GM12878 (cell line): ENCODE results near the gene SLC17A6. TPM values are rescaled to one million over a fixed set of nuclear protein-coding genes. Genes with fewer than 3 reads are reported as not detected.

ENCODE experiments used
- ATAC-seq: fragments of 200-7000 bp; cut with Tn5 transposase; 3 replicates; pipeline ENCODE4 v1.9.1; 2020; ENCODE audit warnings: mild to moderate bottlenecking, moderate library complexity
- BruUV-seq: library from RNA; stranded (reverse); fragments of 400-500 nt; replicated peaks from 2 replicates; lab custom pipeline; 2021; lab: Mats Ljungman, UMichigan
- CTCF ChIA-PET: fragments of 300-600 bp; sonication (Branson Sonifier 250); formaldehyde crosslinking; extraction: SDS; loops from one replicate; lab custom pipeline; 2021; ENCODE audit warnings: inconsistent platforms; lab: Yijun Ruan, JAX
- POLR2A ChIA-PET: fragments of 350-600 bp; formaldehyde crosslinking; extraction: SDS; loops from one replicate; lab custom pipeline; 2021; ENCODE audit warnings: inconsistent platforms; lab: Charles Lee
- RAD21 ChIA-PET: fragments of 300-600 bp; sonication (Branson Sonifier 250); formaldehyde crosslinking; loops from one replicate; lab custom pipeline; 2023; ENCODE audit warnings: antibody characterized with exemption; ENCODE audit not compliant: unreplicated experiment; lab: Charles Lee
- SMC1A ChIA-PET: fragments of 300-600 bp; sonication (Branson Sonifier 250); formaldehyde crosslinking; loops from one replicate; lab custom pipeline; 2023; ENCODE audit not compliant: unreplicated experiment, uncharacterized antibody; lab: Charles Lee
- DNase-seq: peaks from one replicate; pipeline ENCODE4 v3.0.0-alpha.2; 2011; ENCODE audit warnings: low read depth, low spot score
- FAIRE-seq: peaks from 3 replicates; lab custom pipeline; 2011; peaks lifted over from hg19 to GRCh38; lab: Jason Lieb, UNC
- H2AFZ ChIP-seq: 2 replicates; pipeline ENCODE4 v1.6.0; 2011; ENCODE audit warnings: low read depth, low read length, control low read depth; ENCODE audit not compliant: control insufficient read depth
- H3K27ac ChIP-seq: 2 replicates; pipeline ENCODE4 v1.5.1; 2011; ENCODE audit warnings: control low read depth; ENCODE audit not compliant: control insufficient read depth, insufficient read depth
- H3K27me3 ChIP-seq, 2 experiments: replicated peaks in 1 of 2; 2 replicates each; pipeline versions ENCODE4 v1.6.0 to v1.6.1; 2011; ENCODE audit warnings: low read length in 1 of 2; ENCODE audit not compliant: control insufficient read depth in 2 of 2, insufficient read depth in 2 of 2
- H3K36me3 ChIP-seq, 2 experiments: 2 replicates each; pipeline ENCODE4 v1.5.1; 2011; ENCODE audit warnings: low read length in 1 of 2; ENCODE audit not compliant: control insufficient read depth in 2 of 2, insufficient read depth in 2 of 2
- H3K4me1 ChIP-seq: 2 replicates; pipeline ENCODE4 v1.6.1; 2011; ENCODE audit warnings: mild to moderate bottlenecking, low read length, moderate library complexity, mixed read lengths; ENCODE audit not compliant: control insufficient read depth, insufficient read depth
- H3K4me2 ChIP-seq: 2 replicates; pipeline ENCODE4 v1.6.0; 2011; ENCODE audit warnings: control low read depth; ENCODE audit not compliant: control insufficient read depth, insufficient read depth
- H3K4me3 ChIP-seq: fragments of 200-600 bp; sonication (generic); 2 replicates; pipeline ENCODE4 v1.5.1; 2016
- H3K79me2 ChIP-seq: 2 replicates; pipeline ENCODE4 v1.6.0; 2011; ENCODE audit warnings: low read length; ENCODE audit not compliant: control insufficient read depth, insufficient read depth
- H3K9ac ChIP-seq: 2 replicates; pipeline ENCODE4 v1.8.0; 2011; ENCODE audit warnings: low read length, control low read depth, mixed read lengths; ENCODE audit not compliant: control insufficient read depth, insufficient read depth
- H3K9me3 ChIP-seq: replicated peaks from 3 replicates; pipeline ENCODE4 v1.5.1; 2011; ENCODE audit warnings: mild to moderate bottlenecking, low read length; ENCODE audit not compliant: control insufficient read depth, insufficient read depth
- H4K20me1 ChIP-seq: 2 replicates; pipeline ENCODE4 v1.6.0; 2011; ENCODE audit not compliant: control insufficient read depth, insufficient read depth
- BCL3 ChIP-seq: IDR thresholded peaks from 2 replicates; pipeline ENCODE4 v1.6.1; 2011; ENCODE audit warnings: borderline replicate concordance, low read depth, mild to moderate bottlenecking, moderate library complexity, low read length; ENCODE audit not compliant: insufficient read depth, poor library complexity, severe bottlenecking
- EP300 ChIP-seq, 2 experiments: fragments of 150-350 bp in 1 of 2; IDR thresholded peaks; 2 replicates each; pipeline ENCODE4 v1.6.1; 2011 to 2012; ENCODE audit warnings: low read depth in 2 of 2, low read length in 2 of 2, borderline replicate concordance in 1 of 2, improper control_type of control experiment in 1 of 2, inconsistent platforms in 1 of 2; ENCODE audit not compliant: control insufficient read depth in 1 of 2
- ESRRA ChIP-seq: IDR thresholded peaks from 2 replicates; pipeline ENCODE4 v1.6.1; 2012; ENCODE audit warnings: mild to moderate bottlenecking, low read length, improper control_type of control experiment
- HDAC2 ChIP-seq: fragments of 200-600 bp; sonication (generic); IDR thresholded peaks from 2 replicates; pipeline ENCODE4 v1.6.1; 2017
- JUNB ChIP-seq: IDR thresholded peaks from 2 replicates; pipeline ENCODE4 v1.6.1; 2016; ENCODE audit warnings: antibody characterized with exemption, mild to moderate bottlenecking
- NFIC ChIP-seq: IDR thresholded peaks from 2 replicates; pipeline ENCODE4 v1.6.1; 2012; ENCODE audit warnings: low read depth, mild to moderate bottlenecking, inconsistent platforms, low read length, moderate library complexity
- RELA ChIP-seq: fragments of 450-650 bp; IDR thresholded peaks from 2 replicates; pipeline ENCODE4 v1.8.0; 2014; ENCODE audit warnings: borderline replicate concordance; ENCODE audit not compliant: partially characterized antibody
- SRF ChIP-seq, 2 experiments: IDR thresholded peaks; 2 replicates each; pipeline ENCODE4 v1.6.1; 2011; ENCODE audit warnings: low read depth in 2 of 2, low read length in 2 of 2, mild to moderate bottlenecking in 1 of 2, moderate library complexity in 1 of 2
- ZBTB33 ChIP-seq: fragments of 450-650 bp; IDR thresholded peaks from 2 replicates; pipeline ENCODE4 v1.6.1; 2017; ENCODE audit warnings: mild to moderate bottlenecking
- WGBS: methylation state at CpG from one replicate; pipeline ENCODE4 v1.1.6; 2016; ENCODE audit warnings: low lambda C conversion rate; ENCODE audit not compliant: insufficient replicate concordance, insufficient coverage; ENCODE audit errors: missing lambda C conversion rate; 5-methylcytosine and 5-hydroxymethylcytosine counted together
- in situ Hi-C: fragments of 300-500 bp; cut with MboI; formaldehyde crosslinking; loops from 9 replicates; pipeline ENCODE4 v1.14.3; 2018; ENCODE audit warnings: mixed read lengths
- intact Hi-C: fragments of 100-400 bp; cut with micrococcal nuclease; formaldehyde crosslinking; loops from one replicate; pipeline ENCODE4 v1.14.2; 2022; ENCODE audit not compliant: unreplicated experiment
- polyA plus RNA-seq, 11 experiments: library from polyadenylated mRNA; depleted of rRNA in 4 of 11; unstranded in 6 of 11; stranded (reverse) in 5 of 11; fragments of >200 nt; fragmentation: Nextera tagmentation in 4 of 11; fragmentation: Illumina TruSeq in 1 of 11; extraction: Ambion mirVana in 4 of 11; extraction: Trizol in 1 of 11; gene quantifications; 1 replicate in 1 of 11; 2 replicates in 10 of 11; pipeline versions ENCODE4 v1.2.1 to v1.2.3, GENCODE V29; 2011 to 2016; ENCODE audit warnings: inconsistent platforms in 2 of 11, missing spikeins in 2 of 11, low read depth in 1 of 11
- total RNA-seq, 4 experiments: library from RNA; depleted of rRNA in 3 of 4; stranded (reverse); fragments of >200 nt in 3 of 4; fragmentation: Illumina TruSeq in 1 of 4; extraction: Trizol in 1 of 4; gene quantifications; 2 replicates each; pipeline versions ENCODE4 v1.2.1 to v1.2.3, GENCODE V29; 2013 to 2021
- TF ChIP-seq, protein P1 (sequence below): fragments of 450-650 bp; formaldehyde crosslinking; IDR thresholded peaks from 2 replicates; pipeline ENCODE4 v1.4.0; 2022; ENCODE audit warnings: mild to moderate bottlenecking, moderate library complexity
- TF ChIP-seq, protein P2 (sequence below): IDR thresholded peaks from 2 replicates; pipeline ENCODE4 v1.6.1; 2011; ENCODE audit warnings: borderline replicate concordance, low read depth, mild to moderate bottlenecking, moderate library complexity, mixed read lengths, low read length; ENCODE audit not compliant: insufficient read depth; ENCODE audit errors: extremely low read length

The SLC17A6 gene
- total and polyA plus RNA-seq, 10 of the 15 experiments (the other 5 are each of a cell fraction or from before 2014, with no cell fraction given), result not detected

DNA sequence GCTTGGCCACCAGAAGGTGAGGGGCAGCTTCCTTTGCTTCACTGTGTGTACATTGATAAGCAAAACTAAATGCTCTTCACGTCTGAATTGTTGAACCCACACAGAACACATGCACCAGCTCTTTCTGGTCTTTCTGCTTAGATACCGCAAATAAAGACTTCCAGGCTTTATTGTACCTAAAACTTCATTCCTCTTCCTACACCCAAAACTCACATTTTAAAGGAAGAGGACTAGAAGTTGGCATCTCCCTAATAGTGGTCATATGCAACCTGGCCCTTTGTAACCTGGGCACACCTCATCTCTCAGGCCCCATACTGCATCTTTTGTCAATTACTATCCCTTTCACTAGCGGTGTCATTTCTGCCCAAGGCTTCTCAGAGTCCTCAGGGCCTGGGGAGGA, 5.9 kb downstream of the SLC17A6 start:
- Histone ChIP-seq H3K9me3 (no peaks in the 10 kb centered on the region), H3K4me1 (no peaks in the 10 kb centered on the region), H3K9ac (no peak overlapping the region), H2AFZ (no peak overlapping the region), H3K36me3 (no peaks in the 10 kb centered on the region), H3K79me2 (no peaks in the 10 kb centered on the region), H3K4me3 (no peak overlapping the region), H3K27ac (no peak overlapping the region), H3K27me3 (peaks cover 22 to 29% of the 10 kb centered on the region in 2 experiments), H4K20me1 (no peaks in the 10 kb centered on the region), H3K4me2 (no peak overlapping the region)
- SMC1A ChIA-PET, result no interaction called here
- RAD21 ChIA-PET, result no interaction called here
- in situ Hi-C loops, result no loop called here
- no peak for TF ChIP-seq JUNB
- no peak for TF ChIP-seq ESRRA
- TF ChIP-seq, protein P1, sequence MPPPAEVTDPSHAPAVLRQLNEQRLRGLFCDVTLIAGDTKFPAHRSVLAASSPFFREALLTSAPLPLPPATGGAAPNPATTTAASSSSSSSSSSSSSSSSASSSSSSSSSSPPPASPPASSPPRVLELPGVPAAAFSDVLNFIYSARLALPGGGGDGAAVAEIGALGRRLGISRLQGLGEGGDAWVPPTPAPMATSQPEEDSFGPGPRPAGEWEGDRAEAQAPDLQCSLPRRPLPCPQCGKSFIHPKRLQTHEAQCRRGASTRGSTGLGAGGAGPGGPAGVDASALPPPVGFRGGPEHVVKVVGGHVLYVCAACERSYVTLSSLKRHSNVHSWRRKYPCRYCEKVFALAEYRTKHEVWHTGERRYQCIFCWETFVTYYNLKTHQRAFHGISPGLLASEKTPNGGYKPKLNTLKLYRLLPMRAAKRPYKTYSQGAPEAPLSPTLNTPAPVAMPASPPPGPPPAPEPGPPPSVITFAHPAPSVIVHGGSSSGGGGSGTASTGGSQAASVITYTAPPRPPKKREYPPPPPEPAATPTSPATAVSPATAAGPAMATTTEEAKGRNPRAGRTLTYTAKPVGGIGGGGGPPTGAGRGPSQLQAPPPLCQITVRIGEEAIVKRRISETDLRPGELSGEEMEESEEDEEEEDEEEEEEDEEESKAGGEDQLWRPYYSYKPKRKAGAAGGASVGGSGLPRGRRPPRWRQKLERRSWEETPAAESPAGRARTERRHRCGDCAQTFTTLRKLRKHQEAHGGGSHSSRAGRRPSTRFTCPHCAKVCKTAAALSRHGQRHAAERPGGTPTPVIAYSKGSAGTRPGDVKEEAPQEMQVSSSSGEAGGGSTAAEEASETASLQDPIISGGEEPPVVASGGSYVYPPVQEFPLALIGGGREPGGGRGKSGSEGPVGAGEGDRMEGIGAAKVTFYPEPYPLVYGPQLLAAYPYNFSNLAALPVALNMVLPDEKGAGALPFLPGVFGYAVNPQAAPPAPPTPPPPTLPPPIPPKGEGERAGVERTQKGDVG (CRISPR knock-in tag), result no peak
- TF ChIP-seq, protein P2, sequence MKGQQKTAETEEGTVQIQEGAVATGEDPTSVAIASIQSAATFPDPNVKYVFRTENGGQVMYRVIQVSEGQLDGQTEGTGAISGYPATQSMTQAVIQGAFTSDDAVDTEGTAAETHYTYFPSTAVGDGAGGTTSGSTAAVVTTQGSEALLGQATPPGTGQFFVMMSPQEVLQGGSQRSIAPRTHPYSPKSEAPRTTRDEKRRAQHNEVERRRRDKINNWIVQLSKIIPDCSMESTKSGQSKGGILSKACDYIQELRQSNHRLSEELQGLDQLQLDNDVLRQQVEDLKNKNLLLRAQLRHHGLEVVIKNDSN, result no peak
- TF ChIP-seq NFIC, result no peak
- no peak for TF ChIP-seq EP300 (IDR thresholded peaks at IDR 0.05; ENCODE audit: borderline replicate concordance in 1 of 2, control insufficient read depth in 1 of 2, low read depth in 2 of 2, low read length in 2 of 2)
- TF ChIP-seq ZBTB33, result no peak
- TF ChIP-seq BCL3, result no peak
- no peak for TF ChIP-seq SRF (IDR thresholded peaks at IDR 0.05; ENCODE audit: low read depth in 2 of 2, low read length in 2 of 2)
- TF ChIP-seq RELA, result no peak
- TF ChIP-seq HDAC2, result no peak
- ATAC-seq (no peak), FAIRE-seq (no peak), DNase-seq (no peak)
- CTCF ChIA-PET, result interaction anchor here (0.9 kb wide), 1 partner anchor 27 kb away, joined by 3 read pairs; no protein-coding TSS in a partner anchor
- POLR2A ChIA-PET, result no interaction called here
- 0% methylated on average over 3 of the region's 3 CpGs for WGBS
- intact Hi-C loops, result no loop called here
- no TSS peak for BruUV-seq
